ENCODE results near the gene NR2E3. TPM values are rescaled to one million over a fixed set of nuclear protein-coding genes. Genes with fewer than 3 reads are reported as not detected.

Gene NR2E3
- total RNA-seq, 1 donor from 2014 or later, result 0.41 TPM

GRCh38 chr15:71790081-71790480 is 20.3 kb upstream of the NR2E3 start:
- DNase-seq (ENCODE audit: extremely low read depth, low read depth, low spot score), result no peak

- no peak for DNase-seq (ENCODE audit: extremely low read depth, low read depth, low spot score)
Measured at GRCh38 chr15:71791975-71792374, 18.4 kb upstream of the NR2E3 start.

- no peak for DNase-seq (ENCODE audit: extremely low read depth, low read depth, low spot score)
Measured at GRCh38 chr15:71792521-71792920, 17.8 kb upstream of the NR2E3 start.

- DNase-seq (ENCODE audit: extremely low read depth, low read depth, low spot score), result no peak
Measured at GRCh38 chr15:71798641-71799040, 11.7 kb upstream of the NR2E3 start.

- DNase-seq (ENCODE audit: extremely low read depth, low read depth, low spot score), result no peak
Measured at GRCh38 chr15:71800190-71800589, 10.2 kb upstream of the NR2E3 start.

- DNase-seq (ENCODE audit: extremely low read depth, low read depth, low spot score), result peak; percentile 69
Measured at GRCh38 chr15:71800835-71801745, 9.3 kb upstream of the NR2E3 start.

- DNase-seq (ENCODE audit: extremely low read depth, low read depth, low spot score), result no peak
Measured at GRCh38 chr15:71801935-71802655, 8.3 kb upstream of the NR2E3 start.

- DNase-seq (ENCODE audit: extremely low read depth, low read depth, low spot score), result no peak
Measured at GRCh38 chr15:71802770-71803169, 7.6 kb upstream of the NR2E3 start.

- DNase-seq (ENCODE audit: extremely low read depth, low read depth, low spot score), result no peak
Measured at GRCh38 chr15:71804226-71804625, 6.1 kb upstream of the NR2E3 start.

- no peak for DNase-seq (ENCODE audit: extremely low read depth, low read depth, low spot score)
Measured at GRCh38 chr15:71804695-71805470, 5.5 kb upstream of the NR2E3 start.

- no peak for DNase-seq (ENCODE audit: extremely low read depth, low read depth, low spot score)
Measured at GRCh38 chr15:71806452-71806931, 3.9 kb upstream of the NR2E3 start.

- DNase-seq (ENCODE audit: extremely low read depth, low read depth, low spot score), result no peak
Measured at GRCh38 chr15:71807125-71807629, 3.2 kb upstream of the NR2E3 start.

GRCh38 chr15:71807691-71808091 is 2.7 kb upstream of the NR2E3 start:
- DNase-seq (ENCODE audit: extremely low read depth, low read depth, low spot score), result no peak

GRCh38 chr15:71808311-71809020 is 1.9 kb upstream of the NR2E3 start:
- no peak for DNase-seq (ENCODE audit: extremely low read depth, low read depth, low spot score)

GRCh38 chr15:71809346-71809745 is 1.0 kb upstream of the NR2E3 start:
- DNase-seq (ENCODE audit: extremely low read depth, low read depth, low spot score), result no peak

GRCh38 chr15:71811036-71811736 is 832 bp downstream of the NR2E3 start:
- DNase-seq (ENCODE audit: extremely low read depth, low read depth, low spot score), result no peak

- no peak for DNase-seq (ENCODE audit: extremely low read depth, low read depth, low spot score)
Measured at GRCh38 chr15:71811752-71812735, 1.7 kb downstream of the NR2E3 start.

GRCh38 chr15:71812966-71813722 is 2.8 kb downstream of the NR2E3 start:
- DNase-seq (ENCODE audit: extremely low read depth, low read depth, low spot score), result no peak

Data from glomerular endothelial cell (primary cell).